CD4-positive, alpha-beta T cell (primary cell): ENCODE results near the gene JAK2. TPM values are rescaled to one million over a fixed set of nuclear protein-coding genes. Genes with fewer than 3 reads are reported as not detected.

ENCODE experiments used
- ATAC-seq: fragments of 200-7000 bp; cut with Tn5 transposase; one replicate; pipeline ENCODE4 v1.10.0; 2022; ENCODE audit warnings: mild to moderate bottlenecking; ENCODE audit not compliant: poor library complexity
- CTCF ChIA-PET: fragments of 350-600 bp; sonication (Branson Sonifier 250); formaldehyde crosslinking; loops from one replicate; lab custom pipeline; 2021; ENCODE audit warnings: antibody characterized with exemption, inconsistent platforms; lab: Charles Lee
- POLR2A ChIA-PET: fragments of 350-600 bp; sonication (Branson Sonifier 250); formaldehyde crosslinking; loops from one replicate; lab custom pipeline; 2021; ENCODE audit warnings: antibody characterized with exemption, inconsistent platforms; lab: Charles Lee
- DNase-seq, 14 experiments: peaks; one replicate each; pipeline ENCODE4 v3.0.0-alpha.2; 2013 to 2020; ENCODE audit warnings: mixed read lengths in 2 of 14
- H3K27ac ChIP-seq, 2 donors: one replicate each; pipeline versions ENCODE4 v1.5.1 to v1.7.0; 2013; ENCODE audit warnings: low read length in 2 of 2, low read depth in 1 of 2, mild to moderate bottlenecking in 1 of 2
- H3K27me3 ChIP-seq, 2 experiments: 1 replicate in 1 of 2; 2 replicates in 1 of 2; pipeline versions ENCODE4 v1.6.1 to v1.7.0; 2013; ENCODE audit warnings: low read length in 2 of 2, control low read depth in 1 of 2, mild to moderate bottlenecking in 1 of 2, moderate library complexity in 1 of 2; ENCODE audit not compliant: insufficient read depth in 2 of 2, control insufficient read depth in 1 of 2
- H3K36me3 ChIP-seq: one replicate; pipeline ENCODE4 v1.6.1; 2013; ENCODE audit warnings: low read length, control low read depth; ENCODE audit not compliant: insufficient read depth
- H3K4me1 ChIP-seq: one replicate; pipeline ENCODE4 v1.6.1; 2013; ENCODE audit warnings: low read length, control low read depth; ENCODE audit not compliant: insufficient read depth
- H3K4me3 ChIP-seq: one replicate; pipeline ENCODE4 v1.5.1; 2013; ENCODE audit warnings: mild to moderate bottlenecking, low read length, moderate library complexity
- H3K9me3 ChIP-seq, 2 experiments: 1 replicate in 1 of 2; 2 replicates in 1 of 2; pipeline versions ENCODE4 v1.6.1 to v1.7.0; 2013; ENCODE audit warnings: low read length in 2 of 2, mild to moderate bottlenecking in 2 of 2, control low read depth in 1 of 2, moderate library complexity in 1 of 2; ENCODE audit not compliant: control insufficient read depth in 1 of 2, insufficient read depth in 1 of 2
- H3K27ac Mint-ChIP-seq: one replicate; pipeline ENCODE4 v1.8.0; 2020; ENCODE audit warnings: mixed read lengths
- H3K27me3 Mint-ChIP-seq: one replicate; pipeline ENCODE4 v1.8.0; 2021; ENCODE audit warnings: mixed read lengths
- H3K36me3 Mint-ChIP-seq: one replicate; pipeline ENCODE4 v1.8.0; 2021; ENCODE audit warnings: low read depth, mixed read lengths
- H3K4me1 Mint-ChIP-seq: one replicate; pipeline ENCODE4 v1.8.0; 2021; ENCODE audit warnings: low read depth, mixed read lengths
- H3K4me3 Mint-ChIP-seq: one replicate; pipeline ENCODE4 v1.8.0; 2020; ENCODE audit warnings: mild to moderate bottlenecking, mixed read lengths
- H3K9me3 Mint-ChIP-seq: one replicate; pipeline ENCODE4 v1.8.0; 2020; ENCODE audit warnings: mixed read lengths
- intact Hi-C, 2 experiments: fragments of 100-400 bp; cut with DNase I in 1 of 2; cut with micrococcal nuclease in 1 of 2; formaldehyde crosslinking; loops; one replicate each; pipeline versions ENCODE4 v1.15.1 to v1.9.0; 2023 to 2025; cut with DNase I, micrococcal nuclease
- total RNA-seq, 174 experiments: library from RNA in 2 of 174; stranded (reverse) in 2 of 174; gene quantifications; one replicate each; pipeline ENCODE4 v1.2.3 and lab custom pipeline; 2021 to 2026
- TF ChIP-seq, protein P1 (sequence below): fragments of 200-600 bp; IDR thresholded peaks from one replicate; pipeline ENCODE4 v1.8.0; 2022; ENCODE audit warnings: antibody characterized with exemption, mild to moderate bottlenecking

Gene JAK2
- total RNA-seq, 2 experiments from 2014 or later = 7.2 to 7.5 TPM

- no peak overlapping the region for H3K27ac ChIP-seq
- peaks cover 49% of the 10 kb centered on the region for H3K36me3 Mint-ChIP-seq
- no peaks in the 10 kb centered on the region for H3K9me3 Mint-ChIP-seq
- H3K27me3 ChIP-seq = no peaks in the 10 kb centered on the region
- H3K4me1 ChIP-seq = peaks cover 9% of the 10 kb centered on the region
- no peak overlapping the region for H3K4me3 ChIP-seq
- no peak for DNase-seq
- ChIA-PET POLR2A (interaction anchor here (0.8 kb wide), 1 partner anchor 8 kb away, joined by 4 read pairs; the partner anchor contains the start of gene JAK2), CTCF (no interaction called here)
- no peak overlapping the region for H3K27ac Mint-ChIP-seq
- ATAC-seq = no peak
- H3K36me3 ChIP-seq = peaks cover 25% of the 10 kb centered on the region
- no peaks in the 10 kb centered on the region for H3K9me3 ChIP-seq
- H3K4me3 Mint-ChIP-seq = no peak overlapping the region
- H3K4me1 Mint-ChIP-seq = peaks cover 53% of the 10 kb centered on the region
- TF ChIP-seq, protein P1, sequence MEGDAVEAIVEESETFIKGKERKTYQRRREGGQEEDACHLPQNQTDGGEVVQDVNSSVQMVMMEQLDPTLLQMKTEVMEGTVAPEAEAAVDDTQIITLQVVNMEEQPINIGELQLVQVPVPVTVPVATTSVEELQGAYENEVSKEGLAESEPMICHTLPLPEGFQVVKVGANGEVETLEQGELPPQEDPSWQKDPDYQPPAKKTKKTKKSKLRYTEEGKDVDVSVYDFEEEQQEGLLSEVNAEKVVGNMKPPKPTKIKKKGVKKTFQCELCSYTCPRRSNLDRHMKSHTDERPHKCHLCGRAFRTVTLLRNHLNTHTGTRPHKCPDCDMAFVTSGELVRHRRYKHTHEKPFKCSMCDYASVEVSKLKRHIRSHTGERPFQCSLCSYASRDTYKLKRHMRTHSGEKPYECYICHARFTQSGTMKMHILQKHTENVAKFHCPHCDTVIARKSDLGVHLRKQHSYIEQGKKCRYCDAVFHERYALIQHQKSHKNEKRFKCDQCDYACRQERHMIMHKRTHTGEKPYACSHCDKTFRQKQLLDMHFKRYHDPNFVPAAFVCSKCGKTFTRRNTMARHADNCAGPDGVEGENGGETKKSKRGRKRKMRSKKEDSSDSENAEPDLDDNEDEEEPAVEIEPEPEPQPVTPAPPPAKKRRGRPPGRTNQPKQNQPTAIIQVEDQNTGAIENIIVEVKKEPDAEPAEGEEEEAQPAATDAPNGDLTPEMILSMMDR = no peak
- H3K27me3 Mint-ChIP-seq = no peaks in the 10 kb centered on the region
- intact Hi-C loops = no loop called here
Measured at GRCh38 chr9:4992872-4993271, 7.8 kb downstream of the JAK2 start.

GRCh38 chr9:4994166-4994890, 9.3 kb downstream of the JAK2 start:
- no peak overlapping the region for H3K27ac ChIP-seq
- no peaks in the 10 kb centered on the region for H3K27me3 Mint-ChIP-seq
- peaks cover 3% of the 10 kb centered on the region for H3K4me1 ChIP-seq
- DNase-seq = no peak
- H3K9me3 ChIP-seq = peaks cover 0 to 4% of the 10 kb centered on the region in 2 experiments
- no peak for ATAC-seq
- H3K4me1 Mint-ChIP-seq = peaks cover 60% of the 10 kb centered on the region
- intact Hi-C loops = no loop called here
- H3K36me3 ChIP-seq = peaks cover 25% of the 10 kb centered on the region
- H3K27ac Mint-ChIP-seq = no peak overlapping the region
- ChIA-PET POLR2A (no interaction called here), CTCF (no interaction called here)
- TF ChIP-seq, protein P1 = no peak
- no peak overlapping the region for H3K4me3 ChIP-seq
- peaks cover 51% of the 10 kb centered on the region for H3K36me3 Mint-ChIP-seq
- H3K9me3 Mint-ChIP-seq = no peaks in the 10 kb centered on the region
- H3K27me3 ChIP-seq = no peaks in the 10 kb centered on the region
- no peak overlapping the region for H3K4me3 Mint-ChIP-seq

DNA sequence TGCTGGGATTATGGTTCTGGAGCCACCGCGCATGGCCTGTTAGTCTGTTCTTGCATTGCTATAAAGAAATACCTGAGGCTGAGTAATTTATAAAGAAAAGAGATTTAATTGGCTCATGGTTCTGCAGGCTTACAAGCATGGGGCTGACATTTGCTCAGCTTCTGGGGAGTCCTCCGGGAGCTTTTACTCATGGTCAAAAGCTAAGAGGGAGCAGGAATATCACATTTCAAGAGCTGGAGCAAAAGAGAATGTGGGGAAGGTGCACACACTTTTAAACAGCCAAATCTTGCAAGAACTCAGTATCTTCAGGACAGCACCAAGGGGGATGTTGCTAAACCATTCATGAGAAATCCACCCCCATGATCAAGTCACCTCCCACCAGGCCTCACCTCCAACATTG, 12.1 kb downstream of the JAK2 start:
- Histone ChIP-seq H3K27ac (no peak overlapping the region), H3K27me3 (no peaks in the 10 kb centered on the region), H3K9me3 (peaks cover 4% of the 10 kb centered on the region in 2 experiments), H3K4me3 (no peak overlapping the region), H3K4me1 (peaks cover 3% of the 10 kb centered on the region), H3K36me3 (peaks cover 19% of the 10 kb centered on the region)
- intact Hi-C loops = no loop called here
- ChIA-PET POLR2A (no interaction called here), CTCF (no interaction called here)
- ATAC-seq (no peak), DNase-seq (no peak)
- peaks cover 4% of the 10 kb centered on the region for H3K9me3 Mint-ChIP-seq
- no peak overlapping the region for H3K4me3 Mint-ChIP-seq
- TF ChIP-seq, protein P1 = no peak
- peaks cover 71% of the 10 kb centered on the region for H3K36me3 Mint-ChIP-seq
- H3K27me3 Mint-ChIP-seq = no peaks in the 10 kb centered on the region
- H3K27ac Mint-ChIP-seq = no peak overlapping the region
- H3K4me1 Mint-ChIP-seq = peaks cover 46% of the 10 kb centered on the region
